ENCODE data around the gene CCP110.
A peak's percentile ranks its signal among the peaks of the same experiment; 100 is the strongest.

Gene CCP110

DNA sequence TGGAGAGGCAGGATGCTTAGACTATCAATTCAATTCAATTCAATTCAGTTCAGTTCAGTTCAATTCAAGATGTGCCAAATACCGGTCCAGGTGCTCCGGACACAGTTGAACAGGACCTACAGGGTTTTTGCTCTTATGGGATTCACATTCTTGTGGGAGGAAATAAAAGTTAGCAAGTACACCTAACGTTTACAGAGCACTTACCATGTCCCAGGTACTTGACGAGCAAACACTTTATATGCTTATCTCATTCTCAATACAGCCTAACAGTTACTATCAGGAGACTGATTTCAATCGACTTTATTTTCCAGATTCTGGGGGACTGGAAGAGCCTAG, 1.4 kb upstream of the CCP110 start:
- peaks cover 24% of the 10 kb centered on the region for H3K36me3 ChIP-seq (ENCODE audit: insufficient read depth, insufficient read length, low read length)
- TF ChIP-seq SUZ12 (IDR thresholded peaks at IDR 0.05; ENCODE audit: extremely low read depth, insufficient read depth, insufficient read length) (no peak), ZNF274 (IDR thresholded peaks at IDR 0.05; ENCODE audit: low read depth, low read length) (no peak), YY1 (IDR thresholded peaks at IDR 0.05; ENCODE audit: insufficient read depth, insufficient read length) (no peak)
- no peaks in the 10 kb centered on the region for H3K27me3 ChIP-seq (ENCODE audit: insufficient read depth, insufficient read length)
- peak overlapping the region; percentile 3 for H3K9ac ChIP-seq (ENCODE audit: insufficient read length, low read depth)
- no peak overlapping the region for H3K4me3 ChIP-seq (ENCODE audit: insufficient read length, low read depth)
- DNase-seq (ENCODE audit: low read depth, low spot score), result no peak
- H3K4me1 ChIP-seq (ENCODE audit: insufficient read depth, insufficient read length), result no peaks in the 10 kb centered on the region
- no peaks in the 10 kb centered on the region for H3K9me3 ChIP-seq (ENCODE audit: insufficient read depth, low read length)

GRCh38 chr16:19522760-19523159, 982 bp upstream of the CCP110 start:
- no peak for TF ChIP-seq SUZ12 (IDR thresholded peaks at IDR 0.05; ENCODE audit: extremely low read depth, insufficient read depth, insufficient read length)
- TF ChIP-seq YY1 (IDR thresholded peaks at IDR 0.05; ENCODE audit: insufficient read depth, insufficient read length), result no peak
- no peak for TF ChIP-seq ZNF274 (IDR thresholded peaks at IDR 0.05; ENCODE audit: low read depth, low read length)
- Histone ChIP-seq H3K9me3 (ENCODE audit: insufficient read depth, low read length) (no peaks in the 10 kb centered on the region), H3K9ac (ENCODE audit: insufficient read length, low read depth) (no peak overlapping the region), H3K4me1 (ENCODE audit: insufficient read depth, insufficient read length) (no peaks in the 10 kb centered on the region), H3K36me3 (ENCODE audit: insufficient read depth, insufficient read length, low read length) (peaks cover 21% of the 10 kb centered on the region), H3K4me3 (ENCODE audit: insufficient read length, low read depth) (no peak overlapping the region), H3K27me3 (ENCODE audit: insufficient read depth, insufficient read length) (no peaks in the 10 kb centered on the region)
- DNase-seq (ENCODE audit: low read depth, low spot score), result no peak

DNA sequence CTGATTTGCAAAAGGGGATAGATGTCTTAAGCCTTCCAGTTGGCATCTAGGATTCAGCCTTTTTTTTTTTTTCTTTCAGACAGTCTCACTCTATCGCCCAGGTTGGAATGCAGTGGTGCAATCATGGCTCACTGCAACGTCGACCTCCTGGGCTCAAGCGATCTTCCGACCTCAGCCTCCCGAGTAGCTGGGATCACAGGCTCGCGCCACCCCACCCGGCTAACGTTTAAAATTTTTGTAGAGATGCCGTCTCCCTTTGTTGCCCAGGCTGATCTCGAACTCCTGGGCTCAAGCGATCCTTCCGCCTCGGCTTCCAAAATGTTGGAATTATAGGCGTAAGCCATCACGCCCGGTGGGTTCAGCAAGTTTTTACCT, 571 bp upstream of the CCP110 start:
- no peak for TF ChIP-seq ZNF274 (IDR thresholded peaks at IDR 0.05; ENCODE audit: low read depth, low read length)
- no peak for TF ChIP-seq YY1 (IDR thresholded peaks at IDR 0.05; ENCODE audit: insufficient read depth, insufficient read length)
- no peak for TF ChIP-seq SUZ12 (IDR thresholded peaks at IDR 0.05; ENCODE audit: extremely low read depth, insufficient read depth, insufficient read length)
- no peaks in the 10 kb centered on the region for H3K27me3 ChIP-seq (ENCODE audit: insufficient read depth, insufficient read length)
- H3K9me3 ChIP-seq (ENCODE audit: insufficient read depth, low read length), result no peaks in the 10 kb centered on the region
- no peak overlapping the region for H3K4me3 ChIP-seq (ENCODE audit: insufficient read length, low read depth)
- peaks cover 24% of the 10 kb centered on the region for H3K36me3 ChIP-seq (ENCODE audit: insufficient read depth, insufficient read length, low read length)
- no peak overlapping the region for H3K9ac ChIP-seq (ENCODE audit: insufficient read length, low read depth)
- DNase-seq (ENCODE audit: low read depth, low spot score), result no peak
- H3K4me1 ChIP-seq (ENCODE audit: insufficient read depth, insufficient read length), result no peaks in the 10 kb centered on the region

DNA sequence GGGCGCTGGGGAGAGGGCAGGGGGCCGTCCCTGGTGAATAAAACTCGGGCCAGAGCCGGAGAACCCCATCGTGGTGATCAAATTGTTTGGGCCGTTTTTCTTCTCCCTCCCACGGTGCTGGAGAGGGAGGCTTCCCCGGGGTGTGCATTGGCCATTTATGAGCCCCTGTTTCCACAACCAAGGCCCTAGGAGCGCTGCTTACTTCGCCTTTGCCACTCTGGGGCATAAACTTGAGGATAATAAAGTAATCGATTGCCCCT, 544 bp downstream of the CCP110 start:
- no peaks in the 10 kb centered on the region for H3K4me1 ChIP-seq (ENCODE audit: insufficient read depth, insufficient read length)
- peaks cover 31% of the 10 kb centered on the region for H3K36me3 ChIP-seq (ENCODE audit: insufficient read depth, insufficient read length, low read length)
- peak overlapping the region; percentile 94 for H3K9ac ChIP-seq (ENCODE audit: insufficient read length, low read depth)
- no peak for TF ChIP-seq ZNF274 (IDR thresholded peaks at IDR 0.05; ENCODE audit: low read depth, low read length)
- peak; percentile 13 for TF ChIP-seq YY1 (IDR thresholded peaks at IDR 0.05; ENCODE audit: insufficient read depth, insufficient read length)
- TF ChIP-seq SUZ12 (IDR thresholded peaks at IDR 0.05; ENCODE audit: extremely low read depth, insufficient read depth, insufficient read length), result no peak
- H3K27me3 ChIP-seq (ENCODE audit: insufficient read depth, insufficient read length), result no peaks in the 10 kb centered on the region
- peak overlapping the region; percentile 95 for H3K4me3 ChIP-seq (ENCODE audit: insufficient read length, low read depth)
- DNase-seq (ENCODE audit: low read depth, low spot score), result no peak
- H3K9me3 ChIP-seq (ENCODE audit: insufficient read depth, low read length), result no peaks in the 10 kb centered on the region

DNA sequence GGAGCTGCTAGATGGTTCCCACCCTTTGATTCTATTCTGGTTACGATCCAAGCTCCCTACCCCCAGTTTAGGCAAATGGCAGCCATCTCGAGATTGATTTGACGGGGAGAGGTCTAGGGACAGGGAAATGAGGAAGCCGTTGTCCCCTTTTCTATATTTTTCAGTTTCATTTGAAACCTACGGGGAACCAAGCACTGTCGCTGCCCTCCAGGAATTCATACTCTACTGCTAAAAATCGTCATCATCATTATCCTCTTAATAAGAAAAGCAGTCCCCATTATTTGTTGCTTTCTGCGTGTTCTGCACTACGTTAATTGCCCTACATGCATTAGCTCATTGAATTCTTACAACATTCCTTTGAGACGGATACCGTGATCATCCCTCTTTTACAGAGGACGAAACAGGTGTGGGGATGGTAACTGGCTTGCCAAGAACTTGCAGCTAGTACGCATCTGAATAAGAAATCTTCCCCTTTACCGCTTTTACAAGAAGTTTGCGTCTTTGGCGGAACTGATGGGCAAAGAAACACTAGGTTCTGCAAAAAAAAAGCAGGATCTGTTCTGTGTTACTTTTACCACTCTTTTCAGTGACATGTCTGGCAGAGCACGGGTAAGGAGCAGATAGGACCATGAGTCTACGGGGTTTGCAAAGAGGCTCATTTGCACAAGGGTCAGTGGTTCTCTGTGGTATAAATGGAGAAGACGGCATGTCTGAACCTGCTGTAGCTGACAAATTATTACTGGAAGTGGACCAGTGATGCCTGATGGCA, 1.1 kb downstream of the CCP110 start:
- Histone ChIP-seq H3K9ac (ENCODE audit: insufficient read length, low read depth) (peak overlapping the region; percentile 94), H3K36me3 (ENCODE audit: insufficient read depth, insufficient read length, low read length) (peaks cover 31% of the 10 kb centered on the region), H3K4me1 (ENCODE audit: insufficient read depth, insufficient read length) (no peaks in the 10 kb centered on the region), H3K9me3 (ENCODE audit: insufficient read depth, low read length) (no peaks in the 10 kb centered on the region), H3K4me3 (ENCODE audit: insufficient read length, low read depth) (peak overlapping the region; percentile 95), H3K27me3 (ENCODE audit: insufficient read depth, insufficient read length) (no peaks in the 10 kb centered on the region)
- no peak for DNase-seq (ENCODE audit: low read depth, low spot score)
- no peak for TF ChIP-seq SUZ12 (IDR thresholded peaks at IDR 0.05; ENCODE audit: extremely low read depth, insufficient read depth, insufficient read length)
- TF ChIP-seq ZNF274 (IDR thresholded peaks at IDR 0.05; ENCODE audit: low read depth, low read length), result no peak
- no peak for TF ChIP-seq YY1 (IDR thresholded peaks at IDR 0.05; ENCODE audit: insufficient read depth, insufficient read length)

DNA sequence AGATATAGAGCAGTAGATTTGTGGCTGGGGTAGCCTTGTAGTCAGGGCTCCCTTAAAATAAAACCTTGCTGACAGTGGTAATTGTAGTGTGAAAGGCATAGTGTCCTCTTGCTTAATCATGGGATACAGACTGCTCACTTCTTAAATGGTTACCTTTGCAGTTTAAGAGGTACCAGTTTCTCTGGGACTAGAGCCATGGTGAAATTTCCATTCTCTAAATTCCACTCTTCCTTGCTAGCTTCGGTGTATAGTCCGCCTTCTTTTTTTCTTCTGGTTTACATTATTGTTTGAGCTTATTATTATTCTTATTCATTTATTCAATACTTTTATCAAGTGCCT, 1.6 kb downstream of the CCP110 start:
- Histone ChIP-seq H3K4me1 (ENCODE audit: insufficient read depth, insufficient read length) (no peaks in the 10 kb centered on the region), H3K9ac (ENCODE audit: insufficient read length, low read depth) (peak overlapping the region; percentile 36)

GRCh38 chr16:19527161-19527560, 3.4 kb downstream of the CCP110 start:
- peaks cover 44% of the 10 kb centered on the region for H3K36me3 ChIP-seq (ENCODE audit: insufficient read depth, insufficient read length, low read length)
- no peak for DNase-seq (ENCODE audit: low read depth, low spot score)
- TF ChIP-seq SUZ12 (IDR thresholded peaks at IDR 0.05; ENCODE audit: extremely low read depth, insufficient read depth, insufficient read length), result no peak
- TF ChIP-seq YY1 (IDR thresholded peaks at IDR 0.05; ENCODE audit: insufficient read depth, insufficient read length), result no peak
- TF ChIP-seq ZNF274 (IDR thresholded peaks at IDR 0.05; ENCODE audit: low read depth, low read length), result no peak
- no peaks in the 10 kb centered on the region for H3K9me3 ChIP-seq (ENCODE audit: insufficient read depth, low read length)
- no peak overlapping the region for H3K9ac ChIP-seq (ENCODE audit: insufficient read length, low read depth)
- no peak overlapping the region for H3K4me3 ChIP-seq (ENCODE audit: insufficient read length, low read depth)
- H3K27me3 ChIP-seq (ENCODE audit: insufficient read depth, insufficient read length), result no peaks in the 10 kb centered on the region
- no peaks in the 10 kb centered on the region for H3K4me1 ChIP-seq (ENCODE audit: insufficient read depth, insufficient read length)

More for the DNA sequence above, 1.6 kb downstream of the CCP110 start:
- no peak for DNase-seq (ENCODE audit: low read depth, low spot score)
- TF ChIP-seq YY1 (IDR thresholded peaks at IDR 0.05; ENCODE audit: insufficient read depth, insufficient read length) (no peak), ZNF274 (IDR thresholded peaks at IDR 0.05; ENCODE audit: low read depth, low read length) (no peak), SUZ12 (IDR thresholded peaks at IDR 0.05; ENCODE audit: extremely low read depth, insufficient read depth, insufficient read length) (no peak)
- Histone ChIP-seq H3K27me3 (ENCODE audit: insufficient read depth, insufficient read length) (no peaks in the 10 kb centered on the region), H3K36me3 (ENCODE audit: insufficient read depth, insufficient read length, low read length) (peaks cover 30% of the 10 kb centered on the region), H3K9me3 (ENCODE audit: insufficient read depth, low read length) (no peaks in the 10 kb centered on the region), H3K4me3 (ENCODE audit: insufficient read length, low read depth) (peak overlapping the region; percentile 95)

Measured in NT2/D1 (cell line).